HG03095 (cell line): ENCODE results near the gene C1R.
"Not testable (repeated sequence)": the region's sequence is repeated elsewhere in the genome, so short reads cannot be mapped to it uniquely, and the experiment has no call there.

Source experiments
- ATAC-seq: cut with Tn5 transposase; IDR thresholded peaks from one replicate; pipeline ENCODE4 v1.9.1; 2021; ENCODE audit warnings: moderate library complexity; ENCODE audit not compliant: unreplicated experiment

Gene C1R

GRCh38 chr12:7121324-7121723 lies 29.1 kb upstream of the C1R start:
- no peak for ATAC-seq

- no peak for ATAC-seq
Measured at GRCh38 chr12:7120166-7120565, 27.9 kb upstream of the C1R start.

GRCh38 chr12:7118881-7119280 lies 26.6 kb upstream of the C1R start:
- ATAC-seq = no peak

- no peak for ATAC-seq
Measured at GRCh38 chr12:7117670-7118069, 25.4 kb upstream of the C1R start.

- ATAC-seq = no peak
Measured at GRCh38 chr12:7116916-7117315, 24.7 kb upstream of the C1R start.

- no peak for ATAC-seq
Measured at GRCh38 chr12:7116196-7116595, 24.0 kb upstream of the C1R start.

- ATAC-seq = no peak
Measured at GRCh38 chr12:7114851-7115250, 22.6 kb upstream of the C1R start.

- no peak for ATAC-seq
Measured at GRCh38 chr12:7114008-7114407, 21.8 kb upstream of the C1R start.

GRCh38 chr12:7113389-7113871 lies 21.2 kb upstream of the C1R start:
- ATAC-seq = no peak

GRCh38 chr12:7112041-7112440 lies 19.8 kb upstream of the C1R start:
- ATAC-seq = no peak

- ATAC-seq = no peak
Measured at GRCh38 chr12:7110661-7111060, 18.4 kb upstream of the C1R start.

GRCh38 chr12:7109572-7109920 lies 17.3 kb upstream of the C1R start:
- ATAC-seq = no peak

- peak; percentile 37 for ATAC-seq
Measured at GRCh38 chr12:7108796-7109571, 16.7 kb upstream of the C1R start, which contains the start of gene C1RL. Gene C1RL (minus strand): TSS chr12:7109214. CDS start chr12:7109180, 34 bp downstream.

GRCh38 chr12:7108003-7108795 lies 16.0 kb upstream of the C1R start:
- peak; percentile 86 for ATAC-seq

GRCh38 chr12:7107636-7108002 lies 15.4 kb upstream of the C1R start:
- ATAC-seq = no peak

- ATAC-seq = not testable (repeated sequence)
Measured at GRCh38 chr12:7107181-7107580, 14.9 kb upstream of the C1R start.

- ATAC-seq = no peak
Measured at GRCh38 chr12:7106082-7106481, 13.8 kb upstream of the C1R start.

- ATAC-seq = no peak
Measured at GRCh38 chr12:7103837-7104584, 11.8 kb upstream of the C1R start.

- ATAC-seq = no peak
Measured at GRCh38 chr12:7102582-7102981, 10.3 kb upstream of the C1R start.

- no peak for ATAC-seq
Measured at GRCh38 chr12:7101694-7102131, 9.5 kb upstream of the C1R start.

GRCh38 chr12:7101047-7101693 lies 8.9 kb upstream of the C1R start:
- no peak for ATAC-seq
